Stimulated activated CD4-positive, alpha-beta T cell treated with anti-CD3 and anti-CD28 coated beads, Interleukin-12 subunit alpha, Interleukin-12 subunit beta, amount 100 ng/mL, for 24 hours (primary cell): ENCODE results near the gene SPRYD4.
A peak's percentile ranks its signal among the peaks of the same experiment; 100 is the strongest.
"Not testable (repeated sequence)": the region's sequence is repeated elsewhere in the genome, so short reads cannot be mapped to it uniquely, and the experiment has no call there.

Experiments used
- DNase-seq, 2 experiments: peaks; one replicate each; pipeline ENCODE4 v3.0.0-alpha.2; 2020; ENCODE audit warnings: low read depth in 2 of 2

SPRYD4 gene

GRCh38 chr12:56476972-56477432, 8.6 kb downstream of the SPRYD4 start:
- no peak for DNase-seq

- no peak for DNase-seq
Measured at GRCh38 chr12:56477521-56478225, 9.3 kb downstream of the SPRYD4 start.

- DNase-seq, result no peak
Measured at GRCh38 chr12:56479625-56480024, 11.2 kb downstream of the SPRYD4 start.

- DNase-seq, result no peak
Measured at GRCh38 chr12:56484566-56484965, 16.2 kb downstream of the SPRYD4 start.

GRCh38 chr12:56486694-56487093, 18.3 kb downstream of the SPRYD4 start:
- DNase-seq, result no peak

- DNase-seq, result peak in 1 of 2 experiments; percentile 14
Measured at GRCh38 chr12:56487448-56488040, 19.2 kb downstream of the SPRYD4 start.

GRCh38 chr12:56488041-56488955, 19.9 kb downstream of the SPRYD4 start, which contains the start of gene GLS2:
TSS of gene GLS2 (minus strand) at chr12:56488161. CDS start at chr12:56488118, 43 bp downstream.
- peak; percentile 47 to 53 for DNase-seq

- no peak for DNase-seq
Measured at GRCh38 chr12:56490360-56490759, 22.0 kb downstream of the SPRYD4 start.

GRCh38 chr12:56493409-56494105, 25.2 kb downstream of the SPRYD4 start:
- not testable (repeated sequence) for DNase-seq

GRCh38 chr12:56494106-56494415, 25.7 kb downstream of the SPRYD4 start:
- DNase-seq, result not testable (repeated sequence)

- DNase-seq, result not testable (repeated sequence)
Measured at GRCh38 chr12:56494481-56494880, 26.1 kb downstream of the SPRYD4 start.

- DNase-seq, result peak; percentile 28 to 66
Measured at GRCh38 chr12:56496704-56497103, 28.3 kb downstream of the SPRYD4 start.

- DNase-seq, result not testable (repeated sequence)
Measured at GRCh38 chr12:56498126-56498902, 29.9 kb downstream of the SPRYD4 start.

- DNase-seq, result not testable (repeated sequence)
Measured at GRCh38 chr12:56499452-56499851, 31.1 kb downstream of the SPRYD4 start.

GRCh38 chr12:56499879-56500278, 31.5 kb downstream of the SPRYD4 start:
- not testable (repeated sequence) for DNase-seq

GRCh38 chr12:56510786-56511185, 42.4 kb downstream of the SPRYD4 start:
- no peak for DNase-seq

- not testable (repeated sequence) for DNase-seq
Measured at GRCh38 chr12:56514014-56514318, 45.6 kb downstream of the SPRYD4 start.

GRCh38 chr12:56517854-56518253, 49.5 kb downstream of the SPRYD4 start:
- DNase-seq, result no peak

- DNase-seq, result no peak
Measured at GRCh38 chr12:56518570-56518969, 50.2 kb downstream of the SPRYD4 start.

- DNase-seq, result no peak
Measured at GRCh38 chr12:56520048-56520447, 51.7 kb downstream of the SPRYD4 start.

GRCh38 chr12:56520506-56520905, 52.1 kb downstream of the SPRYD4 start:
- no peak for DNase-seq
